OCI-LY3 (cell line): ENCODE results near the gene BCKDK.

Experiments used
- CTCF ChIP-seq: fragments of 200-600, 300-600 bp; sonication (generic); IDR thresholded peaks from 2 replicates; pipeline ENCODE4 v1.5.1; 2014; ENCODE audit warnings: antibody characterized with exemption, low read length, low read depth
- EZH2phosphoT487 ChIP-seq: fragments of 200-600 bp; shearing (Covaris generic); IDR thresholded peaks from 2 replicates; pipeline ENCODE4 v1.6.1; 2018; ENCODE audit warnings: antibody characterized with exemption, mixed run types, low read depth

DNA sequence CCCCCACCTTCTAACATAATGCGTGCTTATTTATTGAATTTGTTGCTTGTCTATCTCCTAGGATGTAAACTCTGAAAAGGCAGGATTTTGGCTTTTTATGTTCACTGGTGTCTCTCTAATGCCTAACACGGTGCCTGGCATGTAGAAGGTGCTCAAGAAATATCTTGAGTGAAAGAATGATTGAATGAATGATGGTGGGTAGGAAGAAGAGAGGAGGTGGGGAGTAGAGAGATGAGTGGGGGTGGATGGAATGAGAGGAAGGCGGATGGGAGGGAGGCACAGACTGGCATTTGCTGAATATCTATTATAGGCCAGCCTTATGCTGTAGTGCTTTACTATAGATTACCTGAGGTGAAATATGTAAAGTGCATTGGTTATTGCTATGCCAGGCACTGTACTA is 39.4 kb downstream of the BCKDK start:
- TF ChIP-seq CTCF (no peak), EZH2phosphoT487 (no peak)
